B cell (primary cell): ENCODE data around the gene ECT2. TPM values are rescaled to one million over a fixed set of nuclear protein-coding genes. Genes with fewer than 3 reads are reported as not detected.

ENCODE experiments used
- ATAC-seq: fragments of 200-7000 bp; cut with Tn5 transposase; one replicate; pipeline ENCODE4 v1.10.0; 2021; ENCODE audit warnings: low read depth, mild to moderate bottlenecking, moderate number of reproducible peaks, moderate library complexity
- CTCF ChIA-PET: fragments of 350-600 bp; sonication (Branson Sonifier 250); formaldehyde crosslinking; loops from one replicate; lab custom pipeline; 2021; ENCODE audit warnings: antibody characterized with exemption, inconsistent platforms; lab: Charles Lee
- POLR2A ChIA-PET: fragments of 350-600 bp; sonication (Branson Sonifier 250); formaldehyde crosslinking; loops from one replicate; lab custom pipeline; 2021; ENCODE audit warnings: antibody characterized with exemption; lab: Charles Lee
- DNase-seq: peaks from one replicate; pipeline ENCODE4 v3.0.0; 2013
- H2AFZ ChIP-seq: 2 replicates; pipeline ENCODE4 v1.6.1; 2012; ENCODE audit warnings: mild to moderate bottlenecking, low read depth, low read length; ENCODE audit not compliant: insufficient read depth, poor library complexity, severe bottlenecking
- H3K27ac ChIP-seq, 2 donors: 1 replicate in 1 of 2; 2 replicates in 1 of 2; pipeline ENCODE4 v1.5.1; 2012 to 2013; ENCODE audit warnings: low read length in 2 of 2, mild to moderate bottlenecking in 2 of 2, moderate library complexity in 1 of 2
- H3K27me3 ChIP-seq, 4 experiments: fragments of 200-600 bp in 1 of 4; sonication (generic) in 1 of 4; replicated peaks in 1 of 4; 1 replicate in 2 of 4; 2 replicates in 2 of 4; pipeline versions ENCODE4 v1.6.1 to v1.7.0; 2013 to 2016; ENCODE audit warnings: low read length in 3 of 4, mild to moderate bottlenecking in 2 of 4, mixed read lengths in 1 of 4, moderate library complexity in 1 of 4; ENCODE audit not compliant: insufficient read depth in 4 of 4, control insufficient read depth in 3 of 4; ENCODE audit errors: control extremely low read depth in 1 of 4
- H3K36me3 ChIP-seq, 2 experiments: replicated peaks in 1 of 2; 1 replicate in 1 of 2; 2 replicates in 1 of 2; pipeline versions ENCODE4 v1.6.1 to v1.7.1; 2013; ENCODE audit warnings: low read length in 1 of 2; ENCODE audit not compliant: insufficient read depth in 2 of 2, control insufficient read depth in 1 of 2; ENCODE audit errors: control extremely low read depth in 1 of 2, extremely low read depth in 1 of 2
- H3K4me1 ChIP-seq, 2 donors: fragments of 200-600 bp in 1 of 2; sonication (generic) in 1 of 2; 1 replicate in 1 of 2; 2 replicates in 1 of 2; pipeline versions ENCODE4 v1.5.1 to v1.6.1; 2013 to 2017; ENCODE audit warnings: low read length in 2 of 2; ENCODE audit not compliant: control insufficient read depth in 2 of 2, insufficient read depth in 2 of 2
- H3K4me2 ChIP-seq: replicated peaks from 2 replicates; pipeline ENCODE3; 2012; ENCODE audit warnings: mild to moderate bottlenecking, low read depth, low read length; ENCODE audit not compliant: poor library complexity, severe bottlenecking
- H3K4me3 ChIP-seq, 5 experiments: fragments of 200-600 bp in 1 of 5; sonication (generic) in 1 of 5; 1 replicate in 3 of 5; 2 replicates in 2 of 5; pipeline versions ENCODE4 v1.5.1 to v1.7.0; 2011 to 2016; ENCODE audit warnings: low read length in 4 of 5, mild to moderate bottlenecking in 4 of 5, low read depth in 2 of 5, control low read depth in 1 of 5, moderate library complexity in 1 of 5; ENCODE audit not compliant: insufficient read depth in 1 of 5; ENCODE audit errors: control extremely low read depth in 1 of 5, extremely low read depth in 1 of 5
- H3K79me2 ChIP-seq: fragments of 200-600 bp; sonication (generic); one replicate; pipeline ENCODE4 v1.6.0; 2016; ENCODE audit warnings: low read length; ENCODE audit not compliant: control insufficient read depth, insufficient read depth
- H3K9ac ChIP-seq: fragments of 200-600 bp; sonication (generic); 2 replicates; pipeline ENCODE4 v1.6.1; 2017; ENCODE audit warnings: mild to moderate bottlenecking, low read length, moderate library complexity
- H3K9me3 ChIP-seq, 3 donors: one replicate each; pipeline versions ENCODE4 v1.6.1 to v1.7.1; 2013; ENCODE audit warnings: low read length in 2 of 3; ENCODE audit not compliant: control insufficient read depth in 2 of 3, insufficient read depth in 1 of 3; ENCODE audit errors: control extremely low read depth in 1 of 3
- H4K20me1 ChIP-seq: 2 replicates; pipeline ENCODE4 v1.6.0; 2012; ENCODE audit warnings: mild to moderate bottlenecking, low read length; ENCODE audit not compliant: insufficient read depth, control insufficient read depth, poor library complexity, severe bottlenecking
- H3K27ac Mint-ChIP-seq: one replicate; pipeline ENCODE4 v1.8.0; 2021; ENCODE audit warnings: mixed read lengths
- H3K27me3 Mint-ChIP-seq: one replicate; pipeline ENCODE4 v1.8.0; 2021; ENCODE audit warnings: mixed read lengths
- H3K4me1 Mint-ChIP-seq: one replicate; pipeline ENCODE4 v1.8.0; 2021; ENCODE audit warnings: mixed read lengths
- H3K4me3 Mint-ChIP-seq: one replicate; pipeline ENCODE4 v1.8.0; 2021; ENCODE audit warnings: mixed read lengths
- H3K9me3 Mint-ChIP-seq: one replicate; pipeline ENCODE4 v1.8.0; 2022; ENCODE audit warnings: mixed read lengths; ENCODE audit not compliant: insufficient read depth
- EZH2 ChIP-seq: IDR thresholded peaks from 2 replicates; pipeline ENCODE4 v1.6.1; 2012; ENCODE audit warnings: borderline replicate concordance, low read depth, mild to moderate bottlenecking, moderate library complexity, low read length; ENCODE audit not compliant: insufficient read depth, poor library complexity, severe bottlenecking
- WGBS: methylation state at CpG from one replicate; pipeline ENCODE4 v1.1.5; 2013; ENCODE audit warnings: missing lambda C conversion rate; ENCODE audit not compliant: insufficient coverage; 5-methylcytosine and 5-hydroxymethylcytosine counted together
- intact Hi-C: fragments of 100-400 bp; cut with micrococcal nuclease; formaldehyde crosslinking; loops from one replicate; pipeline ENCODE4 v1.10.0; 2022
- polyA plus RNA-seq: library from polyadenylated mRNA; depleted of rRNA; stranded (reverse); fragments of >200 nt; gene quantifications from 2 replicates; pipeline ENCODE4 v1.2.3, GENCODE V29; 2012
- total RNA-seq, 2 donors: library from RNA; stranded (reverse); fragments of 120-200 nt in 1 of 2; gene quantifications; 1 replicate in 1 of 2; 2 replicates in 1 of 2; pipeline versions ENCODE4 v1.2.3 to v1.2.4, GENCODE V29; 2013 to 2022
- TF ChIP-seq, protein P1 (sequence below): fragments of 200-600 bp; IDR thresholded peaks from one replicate; pipeline ENCODE4 v1.8.0; 2022; ENCODE audit warnings: antibody characterized with exemption, mild to moderate bottlenecking

The ECT2 gene
- total and polyA plus RNA-seq, 2 donors (not counting 1 experiment from before 2014, with no cell fraction given): 1.00 to 5.1 TPM

GRCh38 chr3:172726380-172726779 is 24.1 kb upstream of the ECT2 start:
- Histone ChIP-seq H3K9me3 (peaks cover 0 to 3% (median 0%) of the 10 kb centered on the region in 3 donors), H3K4me3 (no peak overlapping the region), H3K4me2 (no peak overlapping the region), H3K27me3 (peaks cover 0 to 3% (median 0%) of the 10 kb centered on the region in 4 experiments), H2AFZ (no peak overlapping the region), H4K20me1 (no peaks in the 10 kb centered on the region), H3K36me3 (no peaks in the 10 kb centered on the region), H3K27ac (no peak overlapping the region), H3K9ac (no peak overlapping the region), H3K79me2 (no peaks in the 10 kb centered on the region), H3K4me1 (no peaks in the 10 kb centered on the region)
- intact Hi-C loops: no loop called here
- Mint-ChIP-seq H3K27ac (no peak overlapping the region), H3K27me3 (peaks cover 26% of the 10 kb centered on the region), H3K4me3 (no peak overlapping the region), H3K9me3 (peaks cover 9% of the 10 kb centered on the region), H3K4me1 (peaks cover 3% of the 10 kb centered on the region)
- ATAC-seq (no peak), DNase-seq (no peak)
- no CpG with 5 or more reads among the region's 1 CpG for WGBS
- CTCF ChIA-PET: no interaction called here
- POLR2A ChIA-PET: no interaction called here
- no peak for TF ChIP-seq EZH2
- TF ChIP-seq, protein P1, sequence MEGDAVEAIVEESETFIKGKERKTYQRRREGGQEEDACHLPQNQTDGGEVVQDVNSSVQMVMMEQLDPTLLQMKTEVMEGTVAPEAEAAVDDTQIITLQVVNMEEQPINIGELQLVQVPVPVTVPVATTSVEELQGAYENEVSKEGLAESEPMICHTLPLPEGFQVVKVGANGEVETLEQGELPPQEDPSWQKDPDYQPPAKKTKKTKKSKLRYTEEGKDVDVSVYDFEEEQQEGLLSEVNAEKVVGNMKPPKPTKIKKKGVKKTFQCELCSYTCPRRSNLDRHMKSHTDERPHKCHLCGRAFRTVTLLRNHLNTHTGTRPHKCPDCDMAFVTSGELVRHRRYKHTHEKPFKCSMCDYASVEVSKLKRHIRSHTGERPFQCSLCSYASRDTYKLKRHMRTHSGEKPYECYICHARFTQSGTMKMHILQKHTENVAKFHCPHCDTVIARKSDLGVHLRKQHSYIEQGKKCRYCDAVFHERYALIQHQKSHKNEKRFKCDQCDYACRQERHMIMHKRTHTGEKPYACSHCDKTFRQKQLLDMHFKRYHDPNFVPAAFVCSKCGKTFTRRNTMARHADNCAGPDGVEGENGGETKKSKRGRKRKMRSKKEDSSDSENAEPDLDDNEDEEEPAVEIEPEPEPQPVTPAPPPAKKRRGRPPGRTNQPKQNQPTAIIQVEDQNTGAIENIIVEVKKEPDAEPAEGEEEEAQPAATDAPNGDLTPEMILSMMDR: no peak

GRCh38 chr3:172735014-172735413 is 15.5 kb upstream of the ECT2 start:
- peaks cover 0 to 3% (median 1%) of the 10 kb centered on the region in 4 experiments for H3K27me3 ChIP-seq
- intact Hi-C loops: no loop called here
- ATAC-seq (no peak), DNase-seq (no peak)
- ChIA-PET POLR2A (no interaction called here), CTCF (no interaction called here)
- no peaks in the 10 kb centered on the region for H3K4me1 ChIP-seq
- H3K27ac ChIP-seq: no peak overlapping the region
- H3K79me2 ChIP-seq: no peaks in the 10 kb centered on the region
- no peaks in the 10 kb centered on the region for H3K9me3 ChIP-seq
- no peak overlapping the region for H3K4me2 ChIP-seq
- no peak overlapping the region for H2AFZ ChIP-seq
- H3K9ac ChIP-seq: no peak overlapping the region
- H3K27me3 Mint-ChIP-seq: peaks cover 19% of the 10 kb centered on the region
- no peaks in the 10 kb centered on the region for H3K4me1 Mint-ChIP-seq
- no peak overlapping the region for H3K27ac Mint-ChIP-seq
- no peak overlapping the region for H3K4me3 Mint-ChIP-seq
- no CpG with 5 or more reads among the region's 2 CpGs for WGBS
- TF ChIP-seq, protein P1: no peak
- no peak for TF ChIP-seq EZH2
- no peak overlapping the region for H3K4me3 ChIP-seq
- H3K9me3 Mint-ChIP-seq: no peaks in the 10 kb centered on the region
- no peaks in the 10 kb centered on the region for H4K20me1 ChIP-seq
- no peaks in the 10 kb centered on the region for H3K36me3 ChIP-seq
